Body of pancreas (tissue), 4 donors: ENCODE measurements around the gene HNRNPA2B1.

Experiments used
- CTCF ChIP-seq, 7 experiments: fragments of 450-650 bp in 4 of 7; fragments of 200-600 bp in 3 of 7; sonication (generic) in 3 of 7; IDR thresholded peaks; one replicate each; pipeline ENCODE4 v1.5.1; 2016 to 2019; ENCODE audit warnings: antibody characterized with exemption in 7 of 7
- POLR2A ChIP-seq, 3 donors: fragments of 450-650 bp; IDR thresholded peaks; one replicate each; pipeline ENCODE4 v1.6.1; 2016; ENCODE audit warnings: antibody characterized with exemption in 3 of 3, mild to moderate bottlenecking in 2 of 3

- TF ChIP-seq CTCF (IDR thresholded peaks at IDR 0.05) (no peak), POLR2A (IDR thresholded peaks at IDR 0.05) (no peak)
Observed at GRCh38 chr7:26141077-26141476, 59.5 kb downstream of the HNRNPA2B1 start.
